ENCODE measurements around the gene SUFU.
A peak's percentile ranks its signal among the peaks of the same experiment; 100 is the strongest.
"Not testable (repeated sequence)": the region's sequence is repeated elsewhere in the genome, so short reads cannot be mapped to it uniquely, and the experiment has no call there.

SUFU gene

GRCh38 chr10:102665904-102666509 is 162.2 kb downstream of the SUFU start:
- H3K4me3 ChIP-seq (ENCODE audit: low read depth, low read length) = no peak overlapping the region
- TF ChIP-seq, protein P1, sequence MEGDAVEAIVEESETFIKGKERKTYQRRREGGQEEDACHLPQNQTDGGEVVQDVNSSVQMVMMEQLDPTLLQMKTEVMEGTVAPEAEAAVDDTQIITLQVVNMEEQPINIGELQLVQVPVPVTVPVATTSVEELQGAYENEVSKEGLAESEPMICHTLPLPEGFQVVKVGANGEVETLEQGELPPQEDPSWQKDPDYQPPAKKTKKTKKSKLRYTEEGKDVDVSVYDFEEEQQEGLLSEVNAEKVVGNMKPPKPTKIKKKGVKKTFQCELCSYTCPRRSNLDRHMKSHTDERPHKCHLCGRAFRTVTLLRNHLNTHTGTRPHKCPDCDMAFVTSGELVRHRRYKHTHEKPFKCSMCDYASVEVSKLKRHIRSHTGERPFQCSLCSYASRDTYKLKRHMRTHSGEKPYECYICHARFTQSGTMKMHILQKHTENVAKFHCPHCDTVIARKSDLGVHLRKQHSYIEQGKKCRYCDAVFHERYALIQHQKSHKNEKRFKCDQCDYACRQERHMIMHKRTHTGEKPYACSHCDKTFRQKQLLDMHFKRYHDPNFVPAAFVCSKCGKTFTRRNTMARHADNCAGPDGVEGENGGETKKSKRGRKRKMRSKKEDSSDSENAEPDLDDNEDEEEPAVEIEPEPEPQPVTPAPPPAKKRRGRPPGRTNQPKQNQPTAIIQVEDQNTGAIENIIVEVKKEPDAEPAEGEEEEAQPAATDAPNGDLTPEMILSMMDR (IDR thresholded peaks at IDR 0.05; ENCODE audit: borderline replicate concordance, insufficient read depth, low read depth, low read length) = no peak

DNA sequence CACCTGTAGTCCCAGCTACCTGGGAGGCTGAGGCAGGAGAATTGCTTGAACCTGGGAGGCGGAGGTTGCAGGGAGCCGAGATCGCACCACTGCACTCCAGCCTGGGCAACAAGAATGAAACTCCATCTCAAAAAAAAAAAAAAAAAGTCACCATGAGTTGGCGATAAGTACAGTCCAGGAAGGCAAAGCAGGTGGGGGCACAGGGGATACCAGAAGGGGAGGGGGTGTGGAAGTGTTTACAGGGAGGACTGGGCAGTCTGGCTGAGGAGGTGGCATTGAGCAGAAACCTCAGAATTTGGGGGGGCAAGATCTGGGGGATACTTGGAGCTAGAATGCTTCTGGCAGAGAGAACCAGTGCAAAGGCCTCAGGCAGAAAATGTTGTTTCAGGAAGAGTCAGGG is 163.6 kb downstream of the SUFU start:
- not testable (repeated sequence) for H3K4me3 ChIP-seq (ENCODE audit: low read depth, low read length)

GRCh38 chr10:102668326-102669107 is 164.7 kb downstream of the SUFU start:
- TF ChIP-seq, protein P1 (IDR thresholded peaks at IDR 0.05; ENCODE audit: borderline replicate concordance, insufficient read depth, low read depth, low read length) = no peak
- no peak overlapping the region for H3K4me3 ChIP-seq (ENCODE audit: low read depth, low read length)

- H3K4me3 ChIP-seq (ENCODE audit: low read depth, low read length) = no peak overlapping the region
- TF ChIP-seq, protein P1 (IDR thresholded peaks at IDR 0.05; ENCODE audit: borderline replicate concordance, insufficient read depth, low read depth, low read length) = peak; percentile 49
These were observed 165.7 kb downstream of the SUFU start for GRCh38 chr10:102669206-102670064.

GRCh38 chr10:102670065-102670670 is 166.4 kb downstream of the SUFU start:
- TF ChIP-seq, protein P1 (IDR thresholded peaks at IDR 0.05; ENCODE audit: borderline replicate concordance, insufficient read depth, low read depth, low read length) = no peak
- no peak overlapping the region for H3K4me3 ChIP-seq (ENCODE audit: low read depth, low read length)

DNA sequence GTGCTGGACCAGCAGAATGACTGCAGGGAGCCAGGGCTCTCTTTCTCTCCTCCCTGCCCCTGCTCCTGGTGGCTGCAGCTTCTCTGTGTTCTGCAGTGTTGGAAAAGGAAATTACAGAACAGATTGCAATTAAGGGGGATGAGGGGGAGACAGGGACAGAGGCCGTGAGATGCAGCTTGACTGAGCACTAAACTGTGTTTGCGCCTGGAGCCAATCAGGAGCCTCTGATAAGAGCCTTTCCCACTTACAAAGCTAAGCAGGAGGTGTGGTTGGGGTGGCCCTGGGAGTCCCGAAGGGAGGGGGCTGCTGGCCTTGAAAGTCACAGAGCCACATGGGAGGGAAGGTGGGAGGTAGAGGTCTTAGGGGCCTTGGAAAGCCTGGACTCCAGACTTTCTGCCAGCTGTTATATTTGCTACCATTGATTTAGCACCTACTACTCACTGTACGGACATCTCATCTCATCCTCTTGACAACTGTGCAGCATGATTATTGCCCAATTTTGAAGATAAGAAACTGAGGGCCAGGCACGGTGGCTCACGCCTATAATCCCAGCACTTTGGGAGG is 167.2 kb downstream of the SUFU start:
- no peak overlapping the region for H3K4me3 ChIP-seq (ENCODE audit: low read depth, low read length)
- TF ChIP-seq, protein P1 (IDR thresholded peaks at IDR 0.05; ENCODE audit: borderline replicate concordance, insufficient read depth, low read depth, low read length) = no peak
